Brain microvascular endothelial cell (primary cell): Measurements from ENCODE around the gene ZXDC.

Experiments used
- DNase-seq: peaks from one replicate; pipeline ENCODE4 v3.0.0-alpha.2; 2020
- H3K27ac ChIP-seq: fragments of 250-450 bp; sonication (Bioruptor Pico); 2 replicates; pipeline ENCODE4 v1.5.1; 2020; ENCODE audit warnings: mild to moderate bottlenecking, moderate library complexity
- H3K27me3 ChIP-seq: fragments of 250-450 bp; sonication (Bioruptor Pico); replicated peaks from 2 replicates; pipeline ENCODE4 v1.5.1; 2020; ENCODE audit warnings: mild to moderate bottlenecking
- H3K36me3 ChIP-seq: fragments of 250-450 bp; sonication (Bioruptor Pico); replicated peaks from 2 replicates; pipeline ENCODE4 v1.5.1; 2020; ENCODE audit warnings: mild to moderate bottlenecking
- H3K4me3 ChIP-seq: 2 replicates; pipeline ENCODE4 v1.5.1; 2011; ENCODE audit warnings: low read depth, mild to moderate bottlenecking, control low read depth, low read length, moderate library complexity
- in situ Hi-C: cut with HindIII; loops from 2 replicates; pipeline ENCODE4 v1.10.0; 2017; ENCODE audit warnings: low sequenced_read_pairs, low pct_ligation_motif_present
- TF ChIP-seq, protein P1 (sequence below): IDR thresholded peaks from 2 replicates; pipeline ENCODE4 v1.5.1; 2011; ENCODE audit warnings: low read depth, mild to moderate bottlenecking, moderate library complexity, low read length, control low read depth, inconsistent platforms; ENCODE audit errors: missing control alignments

The ZXDC gene

DNA sequence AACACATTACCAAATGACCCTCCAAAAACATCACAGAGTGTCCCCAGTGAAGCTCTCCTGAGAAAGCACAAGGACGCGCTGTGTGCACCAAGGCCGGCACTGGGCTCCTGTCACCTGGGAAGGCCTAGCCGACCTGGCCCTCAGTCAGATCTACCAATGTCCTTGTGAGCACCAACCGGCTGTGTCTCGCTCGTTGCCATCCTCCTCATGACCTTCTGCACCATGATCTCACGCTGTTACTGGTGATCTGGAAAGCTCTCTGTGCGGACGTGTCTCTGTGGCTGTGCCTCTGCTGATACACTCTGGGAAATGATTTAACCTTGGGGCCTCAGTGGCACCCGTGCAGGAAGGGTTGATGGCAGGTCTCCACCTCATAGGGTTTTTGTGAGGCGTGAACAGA, 24.2 kb downstream of the ZXDC start:
- Histone ChIP-seq H3K36me3 (peaks cover 18% of the 10 kb centered on the region), H3K27me3 (no peaks in the 10 kb centered on the region), H3K4me3 (no peak overlapping the region), H3K27ac (no peak overlapping the region)
- no peak for DNase-seq
- TF ChIP-seq, protein P1, sequence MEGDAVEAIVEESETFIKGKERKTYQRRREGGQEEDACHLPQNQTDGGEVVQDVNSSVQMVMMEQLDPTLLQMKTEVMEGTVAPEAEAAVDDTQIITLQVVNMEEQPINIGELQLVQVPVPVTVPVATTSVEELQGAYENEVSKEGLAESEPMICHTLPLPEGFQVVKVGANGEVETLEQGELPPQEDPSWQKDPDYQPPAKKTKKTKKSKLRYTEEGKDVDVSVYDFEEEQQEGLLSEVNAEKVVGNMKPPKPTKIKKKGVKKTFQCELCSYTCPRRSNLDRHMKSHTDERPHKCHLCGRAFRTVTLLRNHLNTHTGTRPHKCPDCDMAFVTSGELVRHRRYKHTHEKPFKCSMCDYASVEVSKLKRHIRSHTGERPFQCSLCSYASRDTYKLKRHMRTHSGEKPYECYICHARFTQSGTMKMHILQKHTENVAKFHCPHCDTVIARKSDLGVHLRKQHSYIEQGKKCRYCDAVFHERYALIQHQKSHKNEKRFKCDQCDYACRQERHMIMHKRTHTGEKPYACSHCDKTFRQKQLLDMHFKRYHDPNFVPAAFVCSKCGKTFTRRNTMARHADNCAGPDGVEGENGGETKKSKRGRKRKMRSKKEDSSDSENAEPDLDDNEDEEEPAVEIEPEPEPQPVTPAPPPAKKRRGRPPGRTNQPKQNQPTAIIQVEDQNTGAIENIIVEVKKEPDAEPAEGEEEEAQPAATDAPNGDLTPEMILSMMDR: no peak
- in situ Hi-C loops: no loop called here

DNA sequence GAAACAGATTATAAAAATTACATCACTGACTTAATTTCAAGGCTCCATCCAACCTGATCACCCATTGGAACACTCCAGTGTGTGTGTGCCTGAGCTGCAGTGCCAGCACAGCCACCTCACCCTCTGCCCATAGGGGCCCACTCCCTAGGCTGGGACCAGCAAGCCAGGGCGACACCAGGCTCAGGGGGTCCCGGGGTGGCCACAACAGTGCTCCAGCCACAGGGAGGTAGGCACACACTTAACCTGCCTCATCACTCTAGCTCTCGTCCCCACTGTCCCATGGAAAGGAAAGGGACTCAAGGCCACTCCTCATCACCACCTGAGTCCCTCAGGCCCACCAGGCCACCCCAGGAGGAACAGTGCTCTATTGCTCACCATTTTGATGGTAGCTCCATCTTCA, 24.9 kb downstream of the ZXDC start:
- TF ChIP-seq, protein P1: no peak
- Histone ChIP-seq H3K4me3 (no peak overlapping the region), H3K36me3 (peaks cover 13% of the 10 kb centered on the region), H3K27me3 (no peaks in the 10 kb centered on the region), H3K27ac (no peak overlapping the region)
- no peak for DNase-seq
- in situ Hi-C loops: no loop called here

DNA sequence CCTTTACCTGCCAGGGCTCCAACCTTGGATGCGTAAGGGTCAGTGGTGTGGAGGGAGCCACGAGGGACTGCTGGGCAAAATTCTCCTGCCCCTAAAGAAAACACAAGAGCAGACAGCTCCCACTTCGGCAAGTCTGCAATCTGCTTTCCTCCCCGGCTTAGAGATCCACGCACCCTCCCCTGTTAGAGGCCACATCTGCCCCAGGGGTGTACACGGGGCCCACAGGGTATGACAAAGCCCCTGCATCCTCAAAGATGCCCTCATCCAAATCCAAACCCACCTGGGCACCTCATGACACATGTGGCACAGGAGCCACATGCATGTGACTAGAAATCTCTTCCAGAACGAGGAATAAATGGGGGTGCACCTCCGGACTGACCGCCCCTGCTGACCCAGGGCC, 25.5 kb downstream of the ZXDC start:
- no peaks in the 10 kb centered on the region for H3K27me3 ChIP-seq
- no peak overlapping the region for H3K4me3 ChIP-seq
- no peak overlapping the region for H3K27ac ChIP-seq
- TF ChIP-seq, protein P1: no peak
- H3K36me3 ChIP-seq: peaks cover 13% of the 10 kb centered on the region
- in situ Hi-C loops: no loop called here
- DNase-seq: no peak

DNA sequence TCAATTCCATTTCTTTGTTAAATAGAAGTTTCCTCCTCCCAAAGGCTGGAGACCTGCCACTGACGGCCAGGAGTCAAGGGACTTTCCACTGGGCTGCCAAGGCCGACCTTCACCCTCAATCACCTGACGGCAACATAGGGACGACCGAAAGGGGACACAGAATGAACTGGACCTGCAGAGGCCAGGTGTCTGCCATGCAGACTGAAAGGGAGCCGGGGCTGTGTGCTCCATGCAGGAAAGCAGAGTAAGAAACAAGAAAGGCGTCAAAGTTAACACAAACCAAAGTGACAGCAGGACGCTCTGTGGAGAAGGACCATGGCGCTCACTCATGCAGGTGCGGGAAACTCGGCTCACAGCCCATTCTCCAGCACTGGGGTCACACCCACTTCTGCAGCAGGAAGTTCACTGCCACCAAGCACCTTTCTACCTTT, 26.1 kb downstream of the ZXDC start:
- Histone ChIP-seq H3K27me3 (no peaks in the 10 kb centered on the region), H3K4me3 (no peak overlapping the region), H3K27ac (no peak overlapping the region), H3K36me3 (peaks cover 13% of the 10 kb centered on the region)
- no peak for DNase-seq
- TF ChIP-seq, protein P1: no peak
- in situ Hi-C loops: no loop called here

DNA sequence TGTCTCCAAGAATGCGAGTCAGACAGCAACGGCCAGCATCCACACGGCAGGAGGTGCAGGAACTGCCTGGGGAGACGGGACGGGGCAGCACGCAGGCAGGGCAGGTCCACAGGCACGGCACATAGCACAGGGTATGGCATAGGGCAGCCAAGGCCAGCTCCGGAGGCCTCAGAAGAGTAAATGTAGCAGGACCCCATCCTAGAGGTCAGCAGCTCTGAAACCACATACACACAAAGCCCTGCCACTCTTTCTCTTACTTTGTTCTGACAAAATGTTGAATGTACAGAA, 26.9 kb downstream of the ZXDC start:
- H3K27me3 ChIP-seq: no peaks in the 10 kb centered on the region
- peaks cover 13% of the 10 kb centered on the region for H3K36me3 ChIP-seq
- DNase-seq: no peak
- TF ChIP-seq, protein P1: no peak
- in situ Hi-C loops: no loop called here
- H3K27ac ChIP-seq: no peak overlapping the region
- H3K4me3 ChIP-seq: no peak overlapping the region

DNA sequence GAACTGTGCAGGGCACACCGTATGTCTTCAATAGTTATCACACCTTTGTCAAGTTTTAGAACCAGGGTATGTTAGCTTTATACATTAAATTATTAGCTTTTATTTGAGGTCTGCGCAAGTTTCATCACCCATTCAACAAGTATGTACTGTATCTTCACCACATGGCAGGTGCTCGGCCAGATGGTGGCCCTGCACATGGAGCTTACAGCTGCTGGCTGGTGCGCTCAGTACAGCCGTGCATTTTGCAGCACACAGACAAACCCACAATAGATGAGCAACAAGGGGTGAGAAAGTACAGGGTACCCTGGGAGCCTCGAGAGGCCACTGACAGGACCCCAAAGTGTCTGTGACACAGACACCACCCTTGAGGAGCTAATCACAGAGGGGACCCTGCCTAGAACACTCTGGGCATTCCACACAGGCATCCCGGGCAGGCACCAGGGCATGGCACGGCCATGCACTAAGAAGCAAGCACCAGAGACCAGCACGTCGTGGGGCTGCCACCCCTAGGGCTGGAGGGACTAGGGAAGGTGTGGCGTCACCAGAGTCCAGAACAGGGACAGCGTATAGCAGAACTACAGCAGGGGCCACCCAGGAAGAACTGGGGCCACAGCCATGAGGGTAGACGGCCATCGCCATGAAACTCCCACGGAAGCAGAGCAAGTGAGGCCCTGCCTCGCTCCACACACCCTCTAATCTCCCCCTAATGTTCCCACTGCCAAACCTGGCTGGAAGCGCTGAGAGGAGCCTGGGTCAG, 27.4 kb downstream of the ZXDC start:
- Histone ChIP-seq H3K27me3 (no peaks in the 10 kb centered on the region), H3K27ac (no peak overlapping the region), H3K4me3 (no peak overlapping the region), H3K36me3 (peaks cover 13% of the 10 kb centered on the region)
- no peak for DNase-seq
- in situ Hi-C loops: no loop called here
- TF ChIP-seq, protein P1: no peak
